HUDEP-2 (cell line): ENCODE measurements around the gene DEAF1.

Source experiments
- DNase-seq, 76 experiments: peaks; one replicate each; lab custom pipeline; 2025; ENCODE audit not compliant: unreplicated experiment in 76 of 76; lab: John Stamatoyannopoulos, UW

The DEAF1 gene

DNA sequence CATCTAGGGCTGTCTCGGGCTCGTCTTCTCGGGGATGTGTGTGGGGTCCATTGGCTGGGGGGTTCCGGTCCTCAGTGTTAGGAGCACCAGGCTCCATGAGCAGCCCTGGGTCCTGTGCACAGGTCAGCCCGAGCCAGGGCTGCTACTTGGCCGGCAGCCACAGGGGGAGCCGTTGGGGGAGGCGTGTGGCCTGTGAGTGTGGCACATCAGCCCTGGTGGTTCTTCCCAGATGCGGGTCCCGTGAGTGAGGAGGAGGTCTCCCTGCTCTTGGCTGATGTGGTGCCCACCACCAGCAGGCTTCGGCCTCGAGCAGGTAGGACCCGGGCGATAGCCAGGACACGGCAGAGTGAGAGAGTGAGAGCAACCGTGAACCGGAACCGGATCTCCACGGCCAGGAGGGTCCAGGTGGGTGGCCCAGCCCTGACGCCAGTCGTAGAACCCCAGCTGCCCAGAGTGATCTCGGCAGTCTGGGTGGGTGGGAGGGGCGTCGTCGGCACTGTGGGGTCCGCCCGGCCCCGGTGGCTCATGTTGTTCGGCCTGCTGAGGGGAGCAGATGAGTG, 97.8 kb downstream of the DEAF1 start:
- DNase-seq: peak in 1 of 76 experiments; percentile 7

DNA sequence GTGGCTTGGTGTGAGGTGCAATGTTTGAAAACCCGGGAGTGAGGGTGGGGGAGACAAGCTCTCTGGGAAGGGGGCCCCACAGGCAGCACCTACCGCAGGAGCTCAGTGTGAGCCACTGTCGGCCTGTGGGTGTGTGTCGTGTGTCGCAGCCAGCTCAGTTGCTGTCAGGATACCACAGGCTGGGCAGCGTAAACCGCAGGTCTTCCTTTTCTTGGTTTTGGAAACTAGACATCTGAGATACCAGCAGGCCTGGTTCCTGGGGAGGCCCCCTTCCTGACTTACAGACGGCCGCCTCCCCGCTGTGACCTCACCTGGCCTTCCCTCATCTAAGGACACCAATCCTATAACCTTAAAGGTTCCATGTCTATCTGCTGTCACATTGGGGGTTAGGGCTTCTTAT, 98.6 kb downstream of the DEAF1 start:
- DNase-seq: no peak

DNA sequence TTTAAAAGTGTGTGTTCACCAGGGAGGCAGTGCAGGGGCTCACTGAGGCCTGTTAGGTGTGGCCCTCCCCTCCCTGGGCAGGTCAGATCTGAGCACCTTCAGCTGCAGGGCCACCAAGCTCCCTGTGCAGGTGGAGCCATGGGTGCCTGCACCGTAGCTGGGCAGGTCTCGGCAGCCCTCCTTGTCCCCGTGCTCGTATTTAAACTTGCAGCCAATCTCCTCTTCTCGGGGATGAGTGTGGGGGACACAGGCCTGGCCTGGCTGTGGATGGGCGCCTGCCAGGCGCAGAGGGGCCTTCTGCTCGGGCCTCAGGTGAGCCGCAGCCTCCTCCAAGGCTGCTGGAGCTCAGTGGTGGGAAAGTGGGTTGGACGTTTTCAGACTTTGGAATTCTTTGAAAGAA, 99.6 kb downstream of the DEAF1 start:
- no peak for DNase-seq
